Gastroesophageal sphincter (tissue), 3 donors: ENCODE results near the gene BRDT.

Source experiments
- POLR2A ChIP-seq, 2 donors: fragments of 450-650 bp; IDR thresholded peaks; one replicate each; pipeline ENCODE4 v1.6.1; 2017; ENCODE audit warnings: antibody characterized with exemption in 2 of 2, mild to moderate bottlenecking in 2 of 2, moderate library complexity in 1 of 2
- TF ChIP-seq, protein P1 (sequence below), 4 experiments: fragments of 200-600 bp in 2 of 4; fragments of 450-650 bp in 2 of 4; sonication (generic) in 1 of 4; IDR thresholded peaks; one replicate each; pipeline ENCODE4 v1.5.1; 2017 to 2019; ENCODE audit warnings: antibody characterized with exemption in 4 of 4, mild to moderate bottlenecking in 2 of 4, moderate library complexity in 2 of 4

DNA sequence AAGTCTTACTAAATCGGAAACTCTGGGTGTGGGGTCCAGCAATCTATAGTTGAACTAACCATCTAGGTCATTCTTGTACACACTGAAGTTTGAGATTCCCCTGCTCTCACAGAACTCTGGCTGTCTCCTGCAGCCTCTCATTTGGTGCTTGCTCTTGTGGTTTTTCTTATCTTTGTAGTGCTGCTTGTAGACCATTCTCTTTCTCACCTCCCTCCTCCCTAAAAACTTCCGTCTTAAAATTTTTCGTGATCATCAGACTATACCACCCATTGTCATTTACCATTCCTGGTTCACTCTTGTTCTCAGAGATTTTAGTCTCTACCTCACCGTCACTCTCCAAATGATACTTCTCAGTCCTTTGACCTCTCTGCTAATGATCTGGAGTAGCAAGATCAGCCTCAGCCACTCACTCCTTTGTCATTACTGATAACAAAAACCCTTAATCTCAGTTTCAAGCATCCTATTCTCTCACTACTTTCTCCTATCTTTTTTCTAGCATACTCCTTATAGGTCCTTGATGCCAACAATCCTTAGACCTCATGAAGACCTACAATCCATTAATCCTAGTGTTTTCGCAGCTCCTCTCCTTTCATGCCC lies 67.6 kb downstream of the BRDT start:
- TF ChIP-seq, protein P1, sequence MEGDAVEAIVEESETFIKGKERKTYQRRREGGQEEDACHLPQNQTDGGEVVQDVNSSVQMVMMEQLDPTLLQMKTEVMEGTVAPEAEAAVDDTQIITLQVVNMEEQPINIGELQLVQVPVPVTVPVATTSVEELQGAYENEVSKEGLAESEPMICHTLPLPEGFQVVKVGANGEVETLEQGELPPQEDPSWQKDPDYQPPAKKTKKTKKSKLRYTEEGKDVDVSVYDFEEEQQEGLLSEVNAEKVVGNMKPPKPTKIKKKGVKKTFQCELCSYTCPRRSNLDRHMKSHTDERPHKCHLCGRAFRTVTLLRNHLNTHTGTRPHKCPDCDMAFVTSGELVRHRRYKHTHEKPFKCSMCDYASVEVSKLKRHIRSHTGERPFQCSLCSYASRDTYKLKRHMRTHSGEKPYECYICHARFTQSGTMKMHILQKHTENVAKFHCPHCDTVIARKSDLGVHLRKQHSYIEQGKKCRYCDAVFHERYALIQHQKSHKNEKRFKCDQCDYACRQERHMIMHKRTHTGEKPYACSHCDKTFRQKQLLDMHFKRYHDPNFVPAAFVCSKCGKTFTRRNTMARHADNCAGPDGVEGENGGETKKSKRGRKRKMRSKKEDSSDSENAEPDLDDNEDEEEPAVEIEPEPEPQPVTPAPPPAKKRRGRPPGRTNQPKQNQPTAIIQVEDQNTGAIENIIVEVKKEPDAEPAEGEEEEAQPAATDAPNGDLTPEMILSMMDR (IDR thresholded peaks at IDR 0.05) = no peak
- no peak for TF ChIP-seq POLR2A (IDR thresholded peaks at IDR 0.05)
